Measurements from ENCODE around the gene ADGRL3.

The ADGRL3 gene

DNA sequence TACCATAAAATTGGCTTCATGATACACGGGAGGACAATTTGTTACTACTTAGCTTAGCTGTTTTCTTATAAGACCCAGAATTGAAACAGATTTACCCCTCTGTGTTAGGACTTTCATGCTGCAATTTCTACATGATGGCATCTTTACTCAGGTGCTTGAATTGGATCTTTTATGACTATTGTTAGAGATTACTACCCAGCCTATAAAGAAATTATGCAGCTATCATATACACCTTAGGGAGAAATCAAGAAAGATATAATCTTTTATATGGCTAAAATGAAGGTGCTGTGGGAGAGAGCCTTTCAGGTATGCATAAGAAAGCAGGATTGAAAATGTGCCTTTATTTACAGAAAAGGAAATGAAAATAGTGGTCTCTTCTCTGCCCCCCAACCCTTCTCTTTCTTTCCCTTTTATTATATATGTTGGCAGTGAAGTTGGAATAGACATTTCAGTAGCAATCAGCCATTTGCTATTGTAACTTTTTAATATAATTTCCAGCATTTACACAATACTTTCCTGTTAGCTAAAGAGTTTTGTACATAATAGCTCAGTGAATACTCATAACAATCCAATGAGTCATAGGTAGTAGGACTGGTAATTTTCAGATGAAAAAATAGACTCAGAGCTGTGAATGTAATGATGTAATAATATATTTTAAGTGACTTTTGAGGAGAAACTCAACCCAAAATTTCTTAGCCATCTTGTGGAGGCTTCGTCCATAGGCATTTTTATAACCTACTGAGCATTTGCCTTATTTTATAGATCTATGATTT lies 311.8 kb downstream of the ADGRL3 start:
- Histone ChIP-seq H3K27ac (ENCODE audit: low read depth, low read length) (no peak overlapping the region), H3K36me3 (ENCODE audit: insufficient read depth, low read length) (no peaks in the 10 kb centered on the region), H3K4me3 (ENCODE audit: low read depth, low read length) (no peak overlapping the region), H3K27me3 (ENCODE audit: insufficient read depth, low read length) (no peaks in the 10 kb centered on the region), H3K4me1 (ENCODE audit: control insufficient read depth, insufficient read depth, low read length, unreplicated experiment) (peaks cover 4% of the 10 kb centered on the region), H3K79me2 (ENCODE audit: control insufficient read depth, insufficient read depth, low read length, unreplicated experiment) (no peaks in the 10 kb centered on the region), H2AFZ (ENCODE audit: low read length, unreplicated experiment) (no peak overlapping the region)

DNA sequence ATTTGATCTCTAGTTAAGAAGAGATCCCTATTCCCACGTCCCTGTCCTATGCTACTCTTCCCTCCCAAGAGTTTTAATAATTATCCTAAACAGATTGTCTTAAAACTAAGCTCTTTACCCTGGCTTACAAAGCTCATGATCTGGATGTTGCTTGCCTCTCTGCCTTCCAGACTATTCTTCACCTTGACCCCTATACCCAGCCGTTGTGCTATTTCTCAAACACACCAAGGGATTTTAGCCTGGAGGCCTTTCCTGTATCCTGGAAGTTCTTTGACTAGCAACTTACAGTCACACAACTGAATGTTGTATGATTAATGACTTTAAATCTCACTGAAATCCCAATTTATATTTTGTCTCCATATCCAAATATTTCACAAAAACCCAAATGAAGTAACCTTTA lies 314.9 kb downstream of the ADGRL3 start:
- no peak overlapping the region for H3K27ac ChIP-seq (ENCODE audit: low read depth, low read length)
- H3K36me3 ChIP-seq (ENCODE audit: insufficient read depth, low read length), result no peaks in the 10 kb centered on the region
- H3K79me2 ChIP-seq (ENCODE audit: control insufficient read depth, insufficient read depth, low read length, unreplicated experiment), result no peaks in the 10 kb centered on the region
- peaks cover 4% of the 10 kb centered on the region for H3K4me1 ChIP-seq (ENCODE audit: control insufficient read depth, insufficient read depth, low read length, unreplicated experiment)
- no peak overlapping the region for H3K4me3 ChIP-seq (ENCODE audit: low read depth, low read length)
- no peaks in the 10 kb centered on the region for H3K27me3 ChIP-seq (ENCODE audit: insufficient read depth, low read length)
- H2AFZ ChIP-seq (ENCODE audit: low read length, unreplicated experiment), result no peak overlapping the region

DNA sequence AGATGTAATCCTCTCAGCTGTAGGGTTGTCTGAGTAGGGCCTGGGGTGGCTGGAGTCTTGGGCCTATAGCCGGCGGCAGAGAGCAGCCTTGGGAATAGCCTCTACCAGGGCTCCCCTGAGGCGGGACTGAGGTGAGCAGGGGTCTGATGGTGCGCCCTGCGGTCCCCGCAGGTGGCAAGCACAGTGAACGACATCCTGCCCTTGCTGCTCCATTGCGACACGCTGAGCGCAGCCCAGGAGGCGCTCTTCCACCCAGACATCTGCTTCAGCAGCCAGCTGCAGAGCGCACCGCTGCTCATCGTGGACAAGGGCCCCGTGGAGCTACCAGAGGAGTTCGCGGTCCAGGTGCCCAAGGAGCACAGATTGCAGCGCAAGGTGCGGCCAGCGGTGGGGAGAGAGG lies 317.0 kb downstream of the ADGRL3 start:
- H3K79me2 ChIP-seq (ENCODE audit: control insufficient read depth, insufficient read depth, low read length, unreplicated experiment), result no peaks in the 10 kb centered on the region
- no peak overlapping the region for H3K4me3 ChIP-seq (ENCODE audit: low read depth, low read length)
- H3K36me3 ChIP-seq (ENCODE audit: insufficient read depth, low read length), result no peaks in the 10 kb centered on the region
- no peak overlapping the region for H2AFZ ChIP-seq (ENCODE audit: low read length, unreplicated experiment)
- no peak overlapping the region for H3K27ac ChIP-seq (ENCODE audit: low read depth, low read length)
- H3K27me3 ChIP-seq (ENCODE audit: insufficient read depth, low read length), result no peaks in the 10 kb centered on the region
- peaks cover 13% of the 10 kb centered on the region for H3K4me1 ChIP-seq (ENCODE audit: control insufficient read depth, insufficient read depth, low read length, unreplicated experiment)

DNA sequence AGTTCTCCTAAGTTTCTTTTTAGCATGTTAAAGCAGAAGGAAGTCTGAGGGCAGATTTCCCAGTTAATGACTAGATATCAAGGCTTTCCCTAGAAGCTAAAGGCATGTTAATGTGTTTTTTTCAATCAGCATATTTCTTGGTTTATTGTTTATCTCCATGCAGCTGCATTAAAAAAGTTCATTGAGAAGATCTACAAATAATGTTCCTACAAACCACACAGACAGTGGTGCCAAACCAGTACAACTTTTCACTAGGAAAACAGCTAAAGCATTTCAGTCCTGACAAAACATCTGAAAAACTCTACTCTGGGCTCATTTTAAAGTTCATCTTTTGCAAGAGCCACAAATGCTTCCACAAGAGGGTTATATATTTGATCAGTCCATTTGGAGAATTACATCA lies 320.0 kb downstream of the ADGRL3 start:
- H3K4me1 ChIP-seq (ENCODE audit: control insufficient read depth, insufficient read depth, low read length, unreplicated experiment), result peaks cover 13% of the 10 kb centered on the region
- H3K27ac ChIP-seq (ENCODE audit: low read depth, low read length), result no peak overlapping the region
- no peaks in the 10 kb centered on the region for H3K79me2 ChIP-seq (ENCODE audit: control insufficient read depth, insufficient read depth, low read length, unreplicated experiment)
- no peak overlapping the region for H2AFZ ChIP-seq (ENCODE audit: low read length, unreplicated experiment)
- no peak overlapping the region for H3K4me3 ChIP-seq (ENCODE audit: low read depth, low read length)
- H3K36me3 ChIP-seq (ENCODE audit: insufficient read depth, low read length), result no peaks in the 10 kb centered on the region
- H3K27me3 ChIP-seq (ENCODE audit: insufficient read depth, low read length), result no peaks in the 10 kb centered on the region

DNA sequence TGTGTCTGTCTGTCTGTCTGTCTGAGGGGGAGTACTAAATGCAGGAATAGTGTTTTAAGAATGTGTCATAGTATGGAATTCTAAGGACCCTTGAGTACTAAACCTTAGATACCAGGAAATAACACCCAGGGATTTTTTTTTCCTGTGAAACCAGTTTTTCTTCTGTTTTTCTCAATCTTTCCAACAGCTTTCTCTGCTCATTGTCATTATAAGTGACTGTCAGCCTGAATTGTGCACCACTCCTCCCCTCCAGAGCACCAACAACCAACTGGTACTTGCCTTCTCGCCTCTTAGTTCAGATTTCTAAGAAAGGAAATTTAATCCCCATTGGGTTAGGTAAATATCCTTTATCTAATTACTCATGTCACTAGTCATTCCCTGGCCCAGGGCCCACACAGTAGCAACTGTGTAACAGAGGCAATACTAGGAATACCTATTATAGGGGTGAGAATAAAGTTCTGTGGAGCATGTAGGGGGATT lies 320.6 kb downstream of the ADGRL3 start:
- H3K27me3 ChIP-seq (ENCODE audit: insufficient read depth, low read length), result no peaks in the 10 kb centered on the region
- H3K79me2 ChIP-seq (ENCODE audit: control insufficient read depth, insufficient read depth, low read length, unreplicated experiment), result no peaks in the 10 kb centered on the region
- H3K4me1 ChIP-seq (ENCODE audit: control insufficient read depth, insufficient read depth, low read length, unreplicated experiment), result peaks cover 13% of the 10 kb centered on the region
- no peak overlapping the region for H3K27ac ChIP-seq (ENCODE audit: low read depth, low read length)
- H3K36me3 ChIP-seq (ENCODE audit: insufficient read depth, low read length), result no peaks in the 10 kb centered on the region
- no peak overlapping the region for H2AFZ ChIP-seq (ENCODE audit: low read length, unreplicated experiment)
- H3K4me3 ChIP-seq (ENCODE audit: low read depth, low read length), result no peak overlapping the region

DNA sequence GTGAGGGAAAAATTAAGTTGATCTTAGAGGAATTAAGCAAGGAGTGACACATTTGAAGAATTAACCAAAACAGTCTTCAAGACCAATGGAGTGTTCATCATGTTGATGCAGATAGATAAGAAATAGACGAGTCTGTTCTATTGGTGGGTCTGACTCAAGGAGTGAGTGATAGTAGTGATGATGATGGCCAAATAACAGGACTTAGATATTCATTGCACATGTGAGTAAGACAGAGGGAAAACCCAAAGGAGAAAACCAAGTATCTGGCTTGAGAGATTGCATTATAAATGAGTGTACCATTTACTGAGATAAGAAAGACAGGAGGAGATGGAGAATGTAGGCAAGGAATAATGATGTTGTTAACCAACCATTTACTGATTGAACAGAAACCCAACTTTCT lies 321.3 kb downstream of the ADGRL3 start:
- H2AFZ ChIP-seq (ENCODE audit: low read length, unreplicated experiment), result no peak overlapping the region
- H3K79me2 ChIP-seq (ENCODE audit: control insufficient read depth, insufficient read depth, low read length, unreplicated experiment), result no peaks in the 10 kb centered on the region
- H3K27ac ChIP-seq (ENCODE audit: low read depth, low read length), result no peak overlapping the region
- H3K27me3 ChIP-seq (ENCODE audit: insufficient read depth, low read length), result no peaks in the 10 kb centered on the region
- no peak overlapping the region for H3K4me3 ChIP-seq (ENCODE audit: low read depth, low read length)
- peaks cover 13% of the 10 kb centered on the region for H3K4me1 ChIP-seq (ENCODE audit: control insufficient read depth, insufficient read depth, low read length, unreplicated experiment)
- H3K36me3 ChIP-seq (ENCODE audit: insufficient read depth, low read length), result no peaks in the 10 kb centered on the region

DNA sequence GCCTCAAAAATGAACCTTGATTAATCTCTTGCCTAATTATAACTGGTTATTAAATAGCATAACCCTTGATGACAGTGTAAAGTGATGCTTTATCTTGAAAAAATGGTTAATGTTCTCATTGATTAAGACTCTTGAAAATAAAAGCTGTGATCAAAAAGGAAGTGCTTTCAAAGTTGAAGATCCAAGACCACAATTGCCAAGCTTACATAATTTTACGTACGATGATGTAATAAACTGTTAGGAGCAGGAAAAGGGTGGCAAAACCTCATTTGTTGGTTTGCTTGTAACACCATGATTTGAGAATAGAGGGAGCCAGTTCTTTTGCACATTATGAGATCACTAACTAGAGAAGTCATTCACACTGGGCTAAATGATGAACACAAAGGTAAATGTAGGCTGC lies 322.2 kb downstream of the ADGRL3 start:
- H3K79me2 ChIP-seq (ENCODE audit: control insufficient read depth, insufficient read depth, low read length, unreplicated experiment), result no peaks in the 10 kb centered on the region
- H2AFZ ChIP-seq (ENCODE audit: low read length, unreplicated experiment), result no peak overlapping the region
- no peak overlapping the region for H3K27ac ChIP-seq (ENCODE audit: low read depth, low read length)
- peaks cover 13% of the 10 kb centered on the region for H3K4me1 ChIP-seq (ENCODE audit: control insufficient read depth, insufficient read depth, low read length, unreplicated experiment)
- H3K27me3 ChIP-seq (ENCODE audit: insufficient read depth, low read length), result no peaks in the 10 kb centered on the region
- no peak overlapping the region for H3K4me3 ChIP-seq (ENCODE audit: low read depth, low read length)
- H3K36me3 ChIP-seq (ENCODE audit: insufficient read depth, low read length), result no peaks in the 10 kb centered on the region

DNA sequence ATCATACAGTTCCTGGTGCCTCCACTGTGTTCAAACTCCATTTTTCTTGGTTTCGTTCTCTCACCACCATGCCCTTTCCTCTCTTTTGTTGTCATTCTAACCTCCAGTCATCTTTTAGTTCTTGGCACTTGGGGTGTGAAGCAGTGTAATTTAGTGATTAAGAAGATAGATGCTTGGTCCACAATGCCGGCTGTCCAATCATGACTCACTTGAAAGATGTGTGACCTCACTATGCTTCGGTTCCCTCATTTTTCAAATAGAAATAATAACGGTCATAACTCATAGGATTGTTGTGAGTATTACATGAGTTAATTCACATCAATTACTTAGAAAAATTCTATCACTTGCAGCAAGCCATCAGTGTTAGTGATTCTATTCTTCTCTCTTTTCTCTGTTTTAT lies 327.8 kb downstream of the ADGRL3 start:
- Histone ChIP-seq H3K4me1 (ENCODE audit: control insufficient read depth, insufficient read depth, low read length, unreplicated experiment) (no peaks in the 10 kb centered on the region), H2AFZ (ENCODE audit: low read length, unreplicated experiment) (no peak overlapping the region), H3K36me3 (ENCODE audit: insufficient read depth, low read length) (no peaks in the 10 kb centered on the region), H3K79me2 (ENCODE audit: control insufficient read depth, insufficient read depth, low read length, unreplicated experiment) (no peaks in the 10 kb centered on the region), H3K4me3 (ENCODE audit: low read depth, low read length) (no peak overlapping the region), H3K27ac (ENCODE audit: low read depth, low read length) (no peak overlapping the region), H3K27me3 (ENCODE audit: insufficient read depth, low read length) (no peaks in the 10 kb centered on the region)

DNA sequence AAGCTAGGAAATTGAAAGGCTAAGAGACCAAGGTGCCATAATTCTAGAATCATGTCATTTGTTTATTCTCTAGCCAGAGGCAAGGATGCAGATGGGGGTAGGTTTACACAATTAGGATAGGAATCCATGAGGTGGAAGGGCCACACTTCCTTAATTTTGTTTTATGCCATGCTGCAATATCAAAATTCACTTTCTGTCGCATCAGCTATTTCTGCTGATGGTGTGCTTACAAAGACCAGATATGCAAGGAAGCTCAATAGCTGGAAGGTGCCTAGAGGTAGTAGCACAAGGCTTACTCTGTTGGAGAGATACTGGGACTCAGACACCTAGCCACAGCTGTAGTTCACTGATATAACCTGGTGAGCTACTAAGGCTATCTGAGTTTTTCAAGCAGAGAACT lies 328.5 kb downstream of the ADGRL3 start:
- Histone ChIP-seq H3K27ac (ENCODE audit: low read depth, low read length) (no peak overlapping the region), H3K4me3 (ENCODE audit: low read depth, low read length) (no peak overlapping the region), H3K79me2 (ENCODE audit: control insufficient read depth, insufficient read depth, low read length, unreplicated experiment) (no peaks in the 10 kb centered on the region), H3K36me3 (ENCODE audit: insufficient read depth, low read length) (no peaks in the 10 kb centered on the region), H2AFZ (ENCODE audit: low read length, unreplicated experiment) (no peak overlapping the region), H3K4me1 (ENCODE audit: control insufficient read depth, insufficient read depth, low read length, unreplicated experiment) (no peaks in the 10 kb centered on the region), H3K27me3 (ENCODE audit: insufficient read depth, low read length) (no peaks in the 10 kb centered on the region)

DNA sequence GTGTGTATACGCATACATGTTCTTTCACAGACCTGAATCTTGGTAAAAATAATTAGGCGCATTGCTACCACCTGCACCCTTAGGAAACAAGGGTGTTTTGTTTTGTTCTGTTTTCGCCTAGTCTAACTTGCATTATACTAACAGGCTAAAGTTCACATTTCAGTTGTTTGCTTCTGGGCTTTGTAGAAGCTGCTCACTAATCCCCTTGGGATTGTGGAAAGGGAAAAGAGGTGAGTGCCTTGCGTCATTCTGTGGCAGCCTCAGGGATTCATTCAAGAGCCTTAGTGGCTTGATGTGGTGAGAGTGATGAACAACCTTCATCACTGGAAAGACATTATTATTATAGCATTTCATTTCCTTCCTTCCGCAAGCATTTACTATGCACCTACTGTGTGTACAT lies 331.1 kb downstream of the ADGRL3 start:
- Histone ChIP-seq H3K4me1 (ENCODE audit: control insufficient read depth, insufficient read depth, low read length, unreplicated experiment) (no peaks in the 10 kb centered on the region), H3K4me3 (ENCODE audit: low read depth, low read length) (no peak overlapping the region), H3K79me2 (ENCODE audit: control insufficient read depth, insufficient read depth, low read length, unreplicated experiment) (no peaks in the 10 kb centered on the region), H3K36me3 (ENCODE audit: insufficient read depth, low read length) (no peaks in the 10 kb centered on the region), H3K27me3 (ENCODE audit: insufficient read depth, low read length) (no peaks in the 10 kb centered on the region), H3K27ac (ENCODE audit: low read depth, low read length) (no peak overlapping the region), H2AFZ (ENCODE audit: low read length, unreplicated experiment) (no peak overlapping the region)

DNA sequence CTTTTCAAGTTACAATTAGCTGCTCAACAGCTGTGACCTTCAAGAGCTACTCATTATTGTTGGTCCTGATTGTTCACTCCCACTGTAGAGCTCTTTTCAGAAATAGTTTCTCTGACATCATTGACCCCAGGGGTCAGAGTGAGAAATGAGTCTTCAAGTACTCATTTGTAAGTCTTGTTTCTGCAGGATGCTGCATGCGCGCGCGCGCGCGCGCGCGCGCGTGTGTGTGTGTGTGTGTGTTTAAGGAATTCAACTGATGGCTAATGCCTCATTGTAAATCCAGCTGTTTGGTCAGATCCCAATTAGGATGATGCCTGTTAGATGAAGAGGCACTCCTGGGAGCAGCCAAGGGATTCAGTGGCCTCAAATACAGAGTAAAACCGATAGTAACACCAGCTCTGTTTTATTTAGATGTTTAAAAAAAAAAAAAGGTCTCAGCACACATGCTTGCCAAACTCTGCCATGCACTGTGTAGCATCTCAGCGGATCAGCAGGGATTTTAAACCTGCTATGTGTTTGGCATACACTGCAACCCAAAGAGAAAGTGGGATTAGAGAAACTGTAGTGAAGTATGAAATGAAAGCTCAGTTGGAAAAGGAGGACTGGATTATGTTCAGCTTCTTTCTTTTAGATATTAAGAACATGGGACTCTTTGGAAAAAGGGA lies 332.3 kb downstream of the ADGRL3 start:
- 0 out of 2 replicates have a peak, but pooled peaks cover 2% of the 10 kb centered on the region for H3K27me3 ChIP-seq (ENCODE audit: insufficient read depth, low read length)
- no peak overlapping the region for H3K27ac ChIP-seq (ENCODE audit: low read depth, low read length)
- H3K36me3 ChIP-seq (ENCODE audit: insufficient read depth, low read length), result no peaks in the 10 kb centered on the region
- H2AFZ ChIP-seq (ENCODE audit: low read length, unreplicated experiment), result no peak overlapping the region
- no peak overlapping the region for H3K4me3 ChIP-seq (ENCODE audit: low read depth, low read length)
- no peaks in the 10 kb centered on the region for H3K79me2 ChIP-seq (ENCODE audit: control insufficient read depth, insufficient read depth, low read length, unreplicated experiment)
- H3K4me1 ChIP-seq (ENCODE audit: control insufficient read depth, insufficient read depth, low read length, unreplicated experiment), result no peaks in the 10 kb centered on the region

Measured in ACC112 (cell line).